Lower leg skin (tissue), 4 donors: Measurements from ENCODE around the gene ACIN1. TPM values are rescaled to one million over a fixed set of nuclear protein-coding genes. Genes with fewer than 3 reads are reported as not detected.

Experiments
- DNase-seq, 2 donors: peaks; one replicate each; pipeline ENCODE4 v3.0.0-alpha.2; 2019; ENCODE audit warnings: low spot score in 2 of 2
- H3K4me3 ChIP-seq: fragments of 200-600 bp; sonication (generic); 2 replicates; pipeline ENCODE4 v1.5.1; 2017; ENCODE audit warnings: mild to moderate bottlenecking, low read depth; ENCODE audit not compliant: poor library complexity, severe bottlenecking
- CTCF ChIP-seq, 3 donors: fragments of 450-650 bp; IDR thresholded peaks; one replicate each; pipeline ENCODE4 v1.5.1; 2016; ENCODE audit warnings: antibody characterized with exemption in 3 of 3, mild to moderate bottlenecking in 3 of 3, moderate library complexity in 2 of 3
- POLR2A ChIP-seq, 2 donors: fragments of 450-650 bp; IDR thresholded peaks; one replicate each; pipeline ENCODE4 v1.6.1; 2016 to 2017; ENCODE audit warnings: antibody characterized with exemption in 2 of 2, mild to moderate bottlenecking in 1 of 2, moderate library complexity in 1 of 2
- WGBS, 2 donors: methylation state at CpG; one replicate each; pipeline ENCODE4 v1.1.5; 2018; 5-methylcytosine and 5-hydroxymethylcytosine counted together
- intact Hi-C: fragments of 100-400 bp; cut with DNase I; formaldehyde crosslinking; loops from one replicate; pipeline ENCODE4 v1.15.0; 2023; ENCODE audit warnings: low total_unique reads
- total RNA-seq, 4 donors: library from RNA; depleted of rRNA; stranded (reverse); fragments of >200 nt; gene quantifications; one replicate each; pipeline ENCODE4 v1.1.0, GENCODE V29; 2016

Gene ACIN1
- total RNA-seq, 4 donors from 2014 or later = 52.7 to 97.5 (median 79.8) TPM

- DNase-seq = no peak
- no peak for TF ChIP-seq POLR2A (IDR thresholded peaks at IDR 0.05)
- intact Hi-C loops = no loop called here
- H3K4me3 ChIP-seq = no peak overlapping the region
Measured at GRCh38 chr14:23106747-23107045, 11.8 kb upstream of the ACIN1 start.

- no peak overlapping the region for H3K4me3 ChIP-seq
- TF ChIP-seq CTCF (IDR thresholded peaks at IDR 0.05) (no peak), POLR2A (IDR thresholded peaks at IDR 0.05) (no peak)
- 88 to 96% methylated on average over 4 of the region's 4 CpGs for WGBS, 2 donors
- no peak for DNase-seq
- intact Hi-C loops = no loop called here
Measured at GRCh38 chr14:23105348-23105824, 10.4 kb upstream of the ACIN1 start.

GRCh38 chr14:23104591-23105347 lies 9.8 kb upstream of the ACIN1 start, which contains the start of gene CIROP:
CIROP (minus strand) TSS chr14:23104989; CDS start chr14:23104920, 69 bp downstream.
- DNase-seq = peak in 1 of 2 donors; percentile 57
- 66 to 77% methylated on average over 11 of the region's 11 CpGs for WGBS, 2 donors
- intact Hi-C loops = no loop called here
- no peak for TF ChIP-seq CTCF (IDR thresholded peaks at IDR 0.05)
- TF ChIP-seq POLR2A (IDR thresholded peaks at IDR 0.05) = no peak
- H3K4me3 ChIP-seq = no peak within 1 kb of the TSS

GRCh38 chr14:23104070-23104590 lies 9.2 kb upstream of the ACIN1 start:
- H3K4me3 ChIP-seq = no peak overlapping the region
- TF ChIP-seq POLR2A (IDR thresholded peaks at IDR 0.05) = no peak
- no peak for TF ChIP-seq CTCF (IDR thresholded peaks at IDR 0.05)
- peak in 1 of 2 donors; percentile 49 for DNase-seq
- intact Hi-C loops = no loop called here
- WGBS, 2 donors = 88 to 89% methylated on average over 6 of the region's 6 CpGs

GRCh38 chr14:23103581-23103980 lies 8.6 kb upstream of the ACIN1 start:
- 93% methylated on average over 4 of the region's 4 CpGs for WGBS, 2 donors
- no peak overlapping the region for H3K4me3 ChIP-seq
- intact Hi-C loops = no loop called here
- peak in 1 of 2 donors; percentile 68 for DNase-seq
- TF ChIP-seq POLR2A (IDR thresholded peaks at IDR 0.05) (no peak), CTCF (IDR thresholded peaks at IDR 0.05) (no peak)

- DNase-seq = peak in 1 of 2 donors; percentile 42
- 92 to 96% methylated on average over 2 of the region's 2 CpGs for WGBS, 2 donors
- intact Hi-C loops = no loop called here
- TF ChIP-seq CTCF (IDR thresholded peaks at IDR 0.05) (no peak), POLR2A (IDR thresholded peaks at IDR 0.05) (no peak)
- H3K4me3 ChIP-seq = no peak overlapping the region
Measured at GRCh38 chr14:23102801-23103200, 7.9 kb upstream of the ACIN1 start.
